OCI-LY1 (cell line): Measurements from ENCODE around the gene ACOX1.

Experiments
- EZH2 ChIP-seq: fragments of 200-600 bp; sonication (generic), shearing (Covaris generic); IDR thresholded peaks from 2 replicates; pipeline ENCODE4 v1.8.0; 2017; ENCODE audit warnings: borderline replicate concordance, mixed run types, mild to moderate bottlenecking, antibody characterized with exemption, low read length, moderate library complexity, mixed read lengths
- TF ChIP-seq, protein P1 (sequence below): fragments of 200-600 bp; sonication (generic), shearing (Covaris generic); IDR thresholded peaks from 2 replicates; pipeline ENCODE4 v1.5.1; 2017; ENCODE audit warnings: mild to moderate bottlenecking, antibody characterized with exemption, low read length, moderate library complexity, mixed read lengths

DNA sequence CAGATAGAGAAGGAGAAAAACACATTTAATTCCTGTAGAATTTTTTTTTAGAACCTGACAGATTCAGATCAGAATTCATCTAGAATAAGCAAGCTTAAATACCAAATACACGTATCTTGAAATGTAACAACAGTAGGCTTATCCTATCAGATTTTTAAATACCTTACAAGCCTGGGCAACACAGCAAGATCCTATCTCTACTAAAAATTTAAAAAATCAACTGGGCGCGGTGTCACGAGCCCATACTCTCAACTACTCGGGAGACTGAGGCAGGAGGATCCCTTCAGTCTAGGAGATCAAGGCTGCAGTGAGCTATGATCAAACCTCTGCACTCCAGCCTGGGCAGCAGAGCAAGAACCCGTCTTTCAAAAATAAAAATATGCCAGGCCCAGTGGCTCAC is 13.5 kb downstream of the ACOX1 start:
- TF ChIP-seq, protein P1, sequence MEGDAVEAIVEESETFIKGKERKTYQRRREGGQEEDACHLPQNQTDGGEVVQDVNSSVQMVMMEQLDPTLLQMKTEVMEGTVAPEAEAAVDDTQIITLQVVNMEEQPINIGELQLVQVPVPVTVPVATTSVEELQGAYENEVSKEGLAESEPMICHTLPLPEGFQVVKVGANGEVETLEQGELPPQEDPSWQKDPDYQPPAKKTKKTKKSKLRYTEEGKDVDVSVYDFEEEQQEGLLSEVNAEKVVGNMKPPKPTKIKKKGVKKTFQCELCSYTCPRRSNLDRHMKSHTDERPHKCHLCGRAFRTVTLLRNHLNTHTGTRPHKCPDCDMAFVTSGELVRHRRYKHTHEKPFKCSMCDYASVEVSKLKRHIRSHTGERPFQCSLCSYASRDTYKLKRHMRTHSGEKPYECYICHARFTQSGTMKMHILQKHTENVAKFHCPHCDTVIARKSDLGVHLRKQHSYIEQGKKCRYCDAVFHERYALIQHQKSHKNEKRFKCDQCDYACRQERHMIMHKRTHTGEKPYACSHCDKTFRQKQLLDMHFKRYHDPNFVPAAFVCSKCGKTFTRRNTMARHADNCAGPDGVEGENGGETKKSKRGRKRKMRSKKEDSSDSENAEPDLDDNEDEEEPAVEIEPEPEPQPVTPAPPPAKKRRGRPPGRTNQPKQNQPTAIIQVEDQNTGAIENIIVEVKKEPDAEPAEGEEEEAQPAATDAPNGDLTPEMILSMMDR = no peak
- TF ChIP-seq EZH2 = no peak
